ENCODE measurements around the gene RBSN.

RBSN gene

DNA sequence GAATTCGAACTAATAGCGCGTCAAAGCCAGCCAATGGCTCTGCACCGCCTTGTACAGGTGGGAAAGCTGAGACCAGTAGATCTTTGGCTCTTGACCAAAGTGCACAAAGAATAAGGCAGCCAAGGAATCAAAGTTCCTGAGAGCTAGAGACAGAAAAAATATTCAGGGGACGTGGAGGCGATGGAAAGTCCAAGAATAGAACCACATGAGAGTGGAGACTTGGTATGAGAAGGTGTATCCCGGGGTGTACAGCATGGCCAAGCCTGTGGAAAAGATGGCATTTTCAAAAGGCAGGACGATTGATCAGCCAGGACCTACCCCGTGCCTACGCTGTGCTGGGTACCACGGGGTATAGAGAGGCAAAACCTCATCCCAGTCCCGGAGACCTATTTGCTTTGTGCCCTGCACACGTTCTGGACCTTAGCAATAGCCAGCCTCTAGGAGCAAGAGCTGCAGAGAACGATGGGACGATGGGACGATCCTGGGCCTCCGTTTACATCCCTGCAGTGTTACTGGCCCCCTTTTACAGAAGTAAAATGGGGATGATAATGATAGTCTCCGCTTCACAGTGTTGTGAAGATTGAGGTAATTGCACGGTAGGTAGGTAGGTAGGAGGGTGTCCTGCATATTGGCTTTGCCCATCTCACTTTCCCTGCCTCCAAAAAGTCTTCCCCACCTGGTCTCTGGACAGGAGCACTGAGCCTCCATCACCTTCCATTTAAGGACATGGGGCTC is 583 bp upstream of the RBSN start:
- no peak for DNase-seq (ENCODE audit: low read depth, low spot score)

DNA sequence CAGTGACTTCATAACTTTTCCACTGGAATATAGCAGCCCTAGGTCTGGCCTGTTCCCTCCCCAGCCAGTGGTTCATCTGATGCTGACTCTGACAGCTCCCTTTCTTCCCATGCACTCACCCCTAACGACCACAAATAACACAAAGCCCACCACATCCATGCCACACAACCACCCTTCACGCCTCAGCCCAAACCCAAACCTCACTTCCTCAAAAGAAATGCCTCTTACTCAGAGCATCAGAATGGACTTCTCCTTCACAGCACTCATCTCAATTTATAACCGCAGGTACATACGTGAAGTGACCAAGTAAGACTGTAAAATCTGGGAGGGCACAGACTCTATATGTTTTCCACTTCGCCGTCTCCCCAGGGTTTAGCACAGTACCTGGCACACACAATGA is 1.1 kb downstream of the RBSN start:
- no peak for DNase-seq (ENCODE audit: low read depth, low spot score)

DNA sequence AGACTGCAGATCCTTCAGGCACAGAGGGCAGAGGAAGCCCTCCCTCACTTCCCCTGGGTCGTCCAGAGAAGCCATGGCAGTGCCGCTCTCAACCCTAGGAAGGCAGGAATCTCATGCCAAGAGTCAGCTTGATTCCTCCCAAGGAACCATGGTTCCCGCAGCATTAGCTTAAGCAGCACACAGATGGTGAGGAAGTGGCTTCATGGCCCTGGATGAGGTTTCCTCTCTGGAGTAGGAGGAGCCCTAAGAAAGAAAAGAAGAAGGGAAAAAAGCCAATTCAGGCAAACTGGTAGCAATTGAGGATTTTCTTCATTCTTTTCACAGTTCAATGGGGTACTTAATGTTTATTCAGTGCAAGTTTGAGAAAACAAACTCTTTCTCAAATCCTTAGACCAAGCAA is 2.9 kb downstream of the RBSN start:
- DNase-seq (ENCODE audit: low read depth, low spot score) = no peak

DNA sequence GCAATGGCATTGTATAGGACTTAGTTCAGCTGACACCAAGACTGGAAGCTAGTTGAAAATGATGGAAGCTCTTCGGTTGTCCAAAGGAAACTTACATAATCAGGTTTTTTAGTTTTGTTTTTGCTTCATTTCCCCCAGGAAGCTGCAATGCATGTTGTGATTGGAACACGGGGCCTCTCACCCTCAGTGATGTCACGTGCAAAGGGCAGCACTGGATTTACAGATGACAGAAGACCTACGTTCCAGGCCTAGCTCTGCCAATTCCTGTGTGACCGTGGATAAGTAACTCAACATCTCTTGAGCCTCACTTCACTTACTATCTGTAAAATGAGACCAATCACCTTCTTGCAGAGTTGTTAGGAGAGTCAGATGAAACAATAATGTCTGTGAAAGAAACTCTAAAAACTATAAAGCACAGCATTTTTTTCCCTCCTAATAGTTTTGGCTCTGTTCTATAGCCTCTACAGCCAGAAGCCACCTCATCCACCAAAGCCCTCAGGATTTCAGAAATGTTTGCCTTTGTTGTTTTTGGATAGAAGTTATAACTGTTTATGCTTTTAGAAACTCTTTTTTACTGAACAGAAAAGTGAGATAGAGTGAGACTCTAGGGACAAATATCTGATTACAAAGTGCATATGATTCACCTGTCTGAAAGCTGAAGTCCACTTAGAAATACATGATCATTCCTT is 4.6 kb downstream of the RBSN start:
- DNase-seq (ENCODE audit: low read depth, low spot score) = no peak

DNA sequence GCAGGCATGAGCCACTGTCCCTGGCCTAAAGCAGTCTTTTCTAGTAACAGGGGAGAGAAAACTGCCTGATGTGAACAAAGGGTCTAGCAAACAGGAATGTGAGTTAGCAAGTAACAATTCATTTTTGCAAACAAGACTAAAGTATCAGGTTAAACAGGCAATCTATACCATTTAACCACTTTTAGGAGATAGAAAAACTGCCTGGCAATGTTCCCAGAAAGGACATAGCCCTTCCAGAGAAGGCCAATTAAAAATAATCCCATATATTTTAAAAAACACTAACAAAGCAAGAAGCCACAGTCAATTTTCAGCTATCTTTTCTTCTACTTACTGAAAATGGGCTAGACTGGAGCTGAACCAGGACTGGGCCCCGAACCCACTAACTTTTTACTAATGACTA is 6.3 kb downstream of the RBSN start:
- no peak for DNase-seq (ENCODE audit: low read depth, low spot score)

DNA sequence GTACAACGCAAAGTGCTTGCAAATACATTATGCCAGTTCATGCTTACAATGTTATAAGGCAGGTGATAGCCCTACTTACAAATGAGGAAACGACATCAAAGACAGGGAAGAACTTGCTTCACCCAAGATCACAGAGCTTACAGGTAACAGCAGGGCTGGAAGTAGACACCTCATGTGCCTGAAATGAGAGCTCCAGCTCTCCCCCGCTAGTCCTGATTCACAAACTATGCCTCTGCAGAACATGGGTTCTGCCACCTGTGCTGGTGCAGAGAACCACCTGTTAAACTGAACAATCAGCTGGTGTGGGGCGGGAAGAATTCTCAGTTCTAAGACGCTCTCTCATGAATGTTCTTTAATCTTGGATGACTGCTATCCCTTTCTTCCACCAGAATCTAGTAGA is 7.4 kb downstream of the RBSN start:
- DNase-seq (ENCODE audit: low read depth, low spot score) = no peak

DNA sequence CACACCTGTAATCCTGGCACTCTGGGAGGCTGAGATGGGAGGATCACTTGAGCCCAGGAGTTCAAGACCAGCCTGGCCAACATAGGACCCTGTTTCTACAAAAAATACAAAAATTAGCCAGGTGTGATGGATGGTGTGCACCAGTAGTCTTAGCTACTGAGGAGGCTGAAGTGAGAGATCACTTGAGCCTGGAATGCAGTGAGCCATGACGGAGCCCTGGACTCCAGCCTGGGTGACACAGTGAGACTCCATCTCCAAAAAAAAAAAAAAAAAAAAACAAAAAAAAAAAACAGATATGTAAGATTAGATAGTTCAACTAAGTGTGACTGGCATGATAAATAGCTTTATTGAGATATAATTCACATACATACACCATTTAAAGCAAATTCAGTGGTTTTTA is 9.7 kb downstream of the RBSN start:
- no peak for DNase-seq (ENCODE audit: low read depth, low spot score)

DNA sequence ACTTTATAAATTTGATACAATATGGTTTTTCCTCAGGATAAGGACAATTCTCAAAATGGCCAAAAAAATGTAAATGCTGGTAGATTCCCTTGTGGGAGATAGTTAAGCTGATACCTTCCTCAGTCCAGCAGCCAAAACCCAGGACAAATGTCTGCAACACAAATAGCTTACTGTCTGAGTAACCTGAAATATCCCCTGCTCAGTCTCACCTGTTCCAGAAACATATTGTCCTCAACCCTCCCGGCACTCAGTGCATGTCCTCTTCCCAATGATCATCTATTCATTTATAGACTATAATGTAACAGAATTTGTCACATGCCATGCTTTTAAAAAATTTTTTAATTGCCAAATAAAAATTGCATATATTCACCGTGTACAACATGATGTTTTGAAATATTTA is 12.2 kb downstream of the RBSN start:
- DNase-seq (ENCODE audit: low read depth, low spot score) = no peak

DNA sequence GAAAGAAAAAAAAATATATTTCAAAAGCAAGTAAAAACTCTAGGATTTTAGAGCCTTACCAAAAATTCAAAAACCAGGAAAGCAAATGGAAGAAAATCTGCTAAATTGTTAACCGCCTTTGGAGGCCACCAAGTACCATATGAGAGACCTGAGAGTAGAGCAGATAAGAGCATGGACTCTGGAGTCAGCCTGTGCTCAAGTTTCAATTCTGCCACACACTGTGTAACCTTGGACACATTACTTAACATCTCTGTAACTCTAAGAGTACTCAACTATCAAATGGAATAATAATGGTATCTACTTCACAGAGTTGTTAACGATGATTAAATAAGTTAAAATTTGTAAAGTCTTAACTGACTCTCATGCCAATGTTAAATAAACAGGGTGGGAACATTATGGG is 12.7 kb downstream of the RBSN start:
- no peak for DNase-seq (ENCODE audit: low read depth, low spot score)

DNA sequence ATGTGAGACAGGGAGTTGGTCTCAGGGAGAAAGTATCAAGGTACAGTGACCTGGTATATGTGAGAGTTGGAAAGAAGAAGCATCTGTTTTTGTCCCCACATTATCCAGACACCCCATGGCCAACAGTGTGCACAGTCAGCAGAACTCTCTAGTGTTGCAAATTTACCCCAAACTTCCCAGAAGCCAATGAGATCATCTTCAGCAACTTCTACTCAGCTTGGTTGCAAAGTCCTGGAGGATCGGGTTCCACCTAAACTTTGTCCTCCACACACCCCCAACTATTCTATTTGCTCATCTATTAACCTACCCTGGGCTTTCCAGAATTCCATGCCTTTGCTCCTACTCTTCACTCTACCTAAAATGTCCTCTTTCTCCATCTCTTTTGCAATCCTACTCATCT is 15.7 kb downstream of the RBSN start:
- DNase-seq (ENCODE audit: low read depth, low spot score) = no peak

DNA sequence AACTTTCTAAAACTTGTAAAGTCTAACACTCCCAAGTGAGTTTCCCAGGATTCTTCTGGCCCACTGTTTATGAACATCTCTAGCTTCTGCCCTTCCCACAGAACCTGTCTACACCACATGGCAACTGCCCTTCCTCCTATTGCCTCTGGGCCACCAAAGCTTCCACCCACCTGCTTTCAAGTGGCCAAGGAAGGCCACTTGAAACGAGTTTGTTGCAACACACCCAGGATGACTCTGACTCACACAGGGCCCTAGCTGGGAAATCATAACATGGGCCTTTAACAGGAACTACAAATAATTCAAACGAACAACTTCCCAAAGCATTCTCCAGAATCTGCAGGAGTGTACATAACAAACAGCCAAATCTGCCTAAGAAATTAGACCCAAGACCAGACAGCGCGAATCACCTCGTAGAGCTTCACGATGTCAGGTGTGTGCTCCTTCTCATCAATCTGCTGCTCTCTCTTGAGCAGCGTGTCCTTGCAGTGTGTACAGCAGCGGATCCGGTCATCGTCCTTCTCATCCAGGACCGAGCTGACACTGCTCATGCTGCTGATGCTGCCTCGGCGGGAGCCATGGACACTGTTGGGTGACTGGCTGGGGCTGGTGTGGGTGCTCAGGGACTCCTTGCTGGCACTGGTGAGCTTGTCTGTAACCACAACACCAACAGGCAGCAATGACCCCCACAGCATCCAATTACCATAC is 16.8 kb downstream of the RBSN start:
- no peak for DNase-seq (ENCODE audit: low read depth, low spot score)

DNA sequence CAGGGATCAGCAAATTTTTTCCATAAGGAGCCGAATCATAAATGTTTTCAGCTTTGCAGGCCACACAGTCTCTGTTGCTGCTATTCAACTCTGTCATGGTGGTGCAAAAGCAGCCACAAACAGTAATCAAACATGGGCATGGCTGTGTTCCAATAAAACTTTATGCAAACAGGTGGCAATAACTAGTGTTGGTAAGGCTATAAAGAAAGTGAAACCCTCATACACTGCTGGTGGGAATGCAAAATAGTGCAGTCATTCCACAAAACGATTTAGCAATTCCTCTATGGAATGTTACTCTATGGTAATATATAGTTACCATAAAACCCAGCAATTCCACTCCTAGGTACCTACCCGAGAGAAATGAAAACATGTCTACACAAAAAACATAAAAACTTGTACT is 19.9 kb downstream of the RBSN start:
- DNase-seq (ENCODE audit: low read depth, low spot score) = no peak

DNA sequence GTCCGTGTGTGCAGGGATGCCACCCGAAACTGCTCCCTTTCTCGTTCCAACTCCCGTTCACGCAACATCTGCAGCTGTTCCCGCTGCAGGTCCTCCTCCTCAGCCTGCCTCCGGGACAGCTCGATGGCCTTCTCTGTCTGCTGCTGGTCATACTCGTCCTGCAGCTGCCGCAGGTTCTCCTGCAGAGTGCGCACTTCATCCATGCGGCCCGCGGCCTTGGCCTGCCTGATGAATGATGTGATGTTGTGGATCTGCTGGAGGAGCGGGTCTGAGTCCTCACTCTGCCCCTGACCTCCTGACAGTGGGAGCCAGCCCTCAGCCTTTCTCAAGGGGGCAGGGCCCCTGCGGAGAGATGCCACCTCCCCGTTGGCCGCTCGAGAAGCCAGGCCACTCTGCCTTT is 24.4 kb downstream of the RBSN start:
- DNase-seq (ENCODE audit: low read depth, low spot score) = no peak

DNA sequence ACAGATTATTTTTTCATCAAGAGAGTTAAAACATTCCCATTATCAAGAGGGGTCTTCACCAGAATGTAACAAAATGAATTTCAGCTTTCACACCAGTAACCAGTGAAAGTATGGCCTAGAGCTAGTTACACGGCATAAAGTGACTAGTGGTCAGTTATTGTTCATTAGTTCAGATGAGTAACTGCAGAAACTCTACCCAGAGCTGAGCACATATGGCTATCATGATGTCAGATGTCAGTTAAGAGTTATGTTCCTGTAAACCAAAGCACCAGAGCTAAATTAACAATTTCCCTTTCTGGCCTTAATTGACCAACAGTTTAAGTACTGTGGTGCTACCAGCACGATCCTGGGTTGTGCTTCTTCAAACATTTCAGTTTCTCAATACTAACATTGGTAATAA is 27.2 kb downstream of the RBSN start:
- DNase-seq (ENCODE audit: low read depth, low spot score) = no peak

DNA sequence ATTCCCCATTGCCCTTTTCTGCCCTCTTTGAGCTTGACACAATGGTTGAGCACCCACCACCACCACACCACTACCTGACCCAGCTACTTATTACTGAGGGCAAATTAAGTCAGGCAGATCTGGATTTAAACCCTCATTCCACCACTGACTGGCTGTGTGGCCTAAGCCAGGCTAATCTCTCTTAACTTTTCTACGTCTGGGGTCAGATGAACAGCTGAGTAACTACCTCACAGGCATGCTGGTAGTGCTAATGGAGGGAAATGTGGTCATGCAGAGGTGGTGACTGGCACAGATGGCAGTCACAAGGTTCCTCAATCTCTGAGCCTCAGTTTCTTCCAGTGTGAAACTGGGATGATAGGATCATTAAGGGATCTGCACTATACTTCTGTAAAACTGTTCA is 29.5 kb downstream of the RBSN start:
- DNase-seq (ENCODE audit: low read depth, low spot score) = no peak

DNA sequence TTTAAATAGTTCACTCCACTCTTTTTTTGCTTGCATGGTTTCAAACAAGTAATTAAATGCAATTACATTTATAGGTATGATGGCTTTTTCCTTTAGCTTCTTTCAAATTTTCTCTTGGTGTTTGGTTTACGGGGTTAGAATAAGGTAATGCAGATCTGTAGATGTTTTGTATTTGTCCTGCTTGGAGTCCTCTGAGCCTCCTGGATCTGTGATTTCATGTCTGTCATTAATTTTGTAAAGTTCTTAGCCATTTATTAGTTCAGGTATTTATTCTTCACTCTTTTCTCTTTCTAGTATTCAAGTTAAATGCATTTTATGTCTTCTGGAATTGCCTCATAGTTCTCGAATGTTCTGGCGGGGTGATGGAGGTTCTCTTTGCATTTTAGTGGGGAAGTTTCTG is 32.5 kb downstream of the RBSN start:
- DNase-seq (ENCODE audit: low read depth, low spot score) = no peak

DNA sequence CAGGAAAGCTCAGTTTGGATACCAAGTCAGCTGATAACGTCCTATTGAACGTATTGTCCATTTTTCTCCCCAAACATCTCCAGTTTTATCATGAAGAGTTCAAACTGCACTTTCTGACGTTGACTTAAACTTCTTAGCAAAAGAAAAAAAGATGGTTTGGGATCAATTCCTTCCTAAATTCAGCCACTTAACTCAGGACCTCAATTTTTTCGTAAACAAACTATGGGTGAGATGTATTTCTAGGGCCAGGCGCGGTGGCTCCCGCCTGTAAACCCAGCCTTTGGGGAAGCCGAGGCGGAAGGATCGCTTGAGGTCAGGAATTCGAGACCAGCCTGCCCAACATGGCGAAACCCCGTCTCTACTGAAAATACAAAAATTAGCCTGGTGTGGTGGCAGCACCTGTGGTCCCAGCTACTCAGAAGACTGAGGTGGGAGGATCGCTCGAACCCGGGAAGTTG is 33.4 kb downstream of the RBSN start:
- no peak for DNase-seq (ENCODE audit: low read depth, low spot score)

DNA sequence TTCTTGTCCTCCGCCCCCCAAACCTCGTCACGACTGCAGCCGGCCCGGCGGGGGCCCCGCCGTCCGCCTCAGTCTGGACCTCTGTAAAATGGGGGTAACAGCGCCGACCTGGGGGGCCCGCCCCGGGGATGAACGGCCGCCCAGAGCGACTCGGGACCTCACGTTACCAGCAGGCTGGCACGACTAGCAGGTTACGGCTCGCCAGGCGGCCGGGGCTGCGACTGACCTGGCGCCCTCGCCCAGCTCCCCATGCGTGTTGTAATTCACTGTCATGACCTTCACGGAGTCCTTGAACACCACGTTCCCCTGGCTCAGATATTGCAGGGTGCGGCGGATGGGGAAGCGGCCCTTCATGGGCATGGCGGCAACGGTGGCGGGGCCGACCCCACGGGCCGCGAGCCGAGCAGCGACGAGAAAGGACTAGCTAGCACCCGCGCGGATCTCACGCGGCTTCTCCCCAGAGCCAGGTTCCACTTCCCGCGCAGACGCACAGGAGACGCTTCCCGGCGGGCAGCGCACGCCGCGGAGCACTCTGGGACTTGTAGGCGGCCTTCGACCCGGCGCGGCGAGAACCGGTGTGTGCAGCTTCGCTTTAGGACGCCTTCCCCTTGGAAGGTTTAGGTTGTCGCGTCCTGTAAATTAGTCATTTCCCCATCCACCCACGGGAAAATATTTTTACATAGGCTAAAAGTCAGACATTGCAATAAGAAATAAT is 34.0 kb downstream of the RBSN start, which contains the start of gene MRPS25:
TSS of gene MRPS25 (minus strand) at position 481 of the 715 bp plus-strand sequence. CDS start at position 360, 121 bp downstream.
- DNase-seq (ENCODE audit: low read depth, low spot score) = peak; percentile 77

DNA sequence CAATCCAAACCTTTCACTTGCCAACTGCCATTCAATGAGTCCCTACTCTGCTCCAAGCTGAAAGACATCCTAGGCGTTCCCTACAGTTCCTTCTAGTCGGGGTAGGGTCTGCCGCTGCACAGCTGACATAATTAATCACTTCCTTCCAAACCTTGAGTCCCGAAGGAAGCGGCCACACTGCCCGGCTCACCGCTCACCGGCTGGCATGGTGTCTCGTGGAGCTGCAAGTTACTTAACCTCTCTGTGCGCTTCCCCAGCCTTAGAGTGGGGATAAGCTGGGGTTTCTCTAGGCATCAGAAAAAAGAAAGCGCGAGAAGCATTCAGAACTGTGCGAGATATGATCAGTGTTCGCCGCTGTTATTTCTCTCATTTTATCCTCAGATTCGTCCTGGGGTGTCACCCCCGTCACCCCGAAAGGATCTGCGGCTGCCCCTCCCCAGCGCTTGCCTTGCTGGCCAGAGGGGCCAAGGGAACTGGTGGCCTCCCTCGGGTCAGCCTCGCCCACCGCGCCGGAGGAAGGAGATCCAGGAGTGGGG is 34.6 kb downstream of the RBSN start:
- DNase-seq (ENCODE audit: low read depth, low spot score) = no peak

DNA sequence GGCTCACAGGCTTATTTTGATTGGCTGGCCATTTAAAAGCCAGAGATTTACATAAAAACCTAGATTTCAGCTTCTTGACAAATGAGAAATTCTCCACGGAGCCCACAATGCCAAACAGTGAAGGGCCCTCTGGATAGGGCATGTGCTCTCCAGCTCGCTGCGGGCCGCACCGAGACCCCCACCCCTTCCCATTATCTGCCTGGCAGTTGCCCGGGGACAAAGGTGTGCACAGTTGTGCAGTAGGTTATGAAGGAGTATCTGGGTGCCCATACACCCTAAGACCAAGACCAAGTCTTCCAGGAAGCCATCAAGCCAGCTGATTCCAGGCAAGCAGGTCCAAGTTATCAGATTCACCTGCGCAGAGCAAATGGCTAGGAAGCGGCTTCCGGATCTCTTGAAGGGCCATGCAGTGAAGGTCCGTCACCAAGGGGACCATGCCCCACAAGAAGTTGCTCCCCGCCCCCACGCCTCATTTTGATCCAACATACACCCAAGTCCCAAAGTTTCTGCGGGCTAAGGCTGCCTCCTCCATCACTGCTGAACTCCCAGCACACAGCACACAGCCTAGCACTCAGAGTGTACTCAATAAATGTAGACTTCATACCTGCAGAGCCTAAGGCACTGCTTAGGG is 35.2 kb downstream of the RBSN start:
- DNase-seq (ENCODE audit: low read depth, low spot score) = no peak

DNA sequence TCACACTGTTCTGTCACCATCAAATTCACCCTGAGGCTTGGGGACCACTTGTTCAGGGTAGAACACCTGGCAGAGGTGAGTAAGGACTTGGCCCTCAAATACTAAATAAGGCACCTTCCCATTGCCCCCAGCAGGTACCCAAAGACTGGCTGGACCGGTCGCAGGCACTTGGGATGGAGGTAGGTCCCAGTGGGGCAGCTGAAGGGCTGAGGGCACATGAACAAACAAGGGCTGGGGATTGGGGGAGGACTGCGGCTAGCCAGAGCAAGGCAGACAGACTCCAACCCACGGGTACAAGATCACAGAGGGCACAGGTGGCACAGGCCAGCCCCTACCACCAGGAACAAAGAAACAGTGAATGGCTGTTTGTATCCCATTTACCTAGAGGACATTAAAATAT is 35.7 kb downstream of the RBSN start:
- DNase-seq (ENCODE audit: low read depth, low spot score) = no peak

Measured in activated CD4-positive, CD25-positive, alpha-beta regulatory T cell treated with anti-CD3 and anti-CD28 coated beads, Interleukin-2, amount 50 U/mL, for 16 hours (primary cell).